Stimulated activated CD8-positive, alpha-beta memory T cell treated with anti-CD3 and anti-CD28 coated beads, Interleukin-15, amount 100 ng/mL, for 1 hour (primary cell): Measurements from ENCODE around the gene ZMIZ1.

Source experiments
- DNase-seq: peaks from one replicate; pipeline ENCODE4 v3.0.0-alpha.2; 2020; ENCODE audit warnings: low read depth

ZMIZ1 gene

GRCh38 chr10:79235765-79236432 is 167.1 kb downstream of the ZMIZ1 start:
- no peak for DNase-seq

DNA sequence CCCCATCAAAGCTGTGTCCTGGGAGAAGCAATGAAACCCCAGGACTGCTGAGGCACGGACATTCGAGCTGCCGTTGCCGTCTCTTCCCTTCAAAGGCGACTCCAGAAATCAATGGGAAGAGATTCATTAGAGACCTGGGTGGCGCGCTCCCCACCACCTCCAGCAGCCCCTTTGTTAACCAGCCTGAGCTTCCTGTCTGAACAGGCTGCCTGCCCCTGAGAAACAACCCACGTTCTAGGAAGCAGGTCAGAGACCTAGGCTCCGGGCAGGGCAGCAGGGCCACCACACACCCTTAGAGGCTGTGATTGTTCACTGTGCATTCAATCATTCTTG is 167.6 kb downstream of the ZMIZ1 start:
- DNase-seq: no peak

- no peak for DNase-seq
Measured at GRCh38 chr10:79237454-79238157, 168.8 kb downstream of the ZMIZ1 start.

GRCh38 chr10:79238158-79238520 is 169.4 kb downstream of the ZMIZ1 start:
- no peak for DNase-seq

DNA sequence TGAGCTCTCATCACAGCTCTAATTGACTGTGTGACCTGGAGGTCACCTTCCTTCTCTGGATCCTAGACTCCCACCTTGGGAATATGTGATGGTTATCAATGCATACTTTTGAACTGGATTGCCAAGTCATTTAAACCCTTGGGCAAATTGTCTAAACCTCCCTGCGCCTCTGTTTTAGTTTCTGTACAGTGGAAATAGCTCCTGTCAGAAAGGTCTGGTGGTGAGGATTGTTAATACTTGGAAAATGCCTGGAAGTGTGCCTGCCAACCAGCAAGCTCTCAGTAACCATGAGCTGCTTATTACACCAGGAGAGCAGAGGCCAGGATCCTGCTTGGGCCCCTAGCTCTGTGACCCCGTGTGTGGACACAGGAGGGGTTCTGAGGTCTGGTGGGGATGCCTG is 169.8 kb downstream of the ZMIZ1 start:
- DNase-seq: no peak

- DNase-seq: no peak
Measured at GRCh38 chr10:79239275-79239779, 170.6 kb downstream of the ZMIZ1 start.

GRCh38 chr10:79239924-79240581 is 171.3 kb downstream of the ZMIZ1 start:
- DNase-seq: no peak

DNA sequence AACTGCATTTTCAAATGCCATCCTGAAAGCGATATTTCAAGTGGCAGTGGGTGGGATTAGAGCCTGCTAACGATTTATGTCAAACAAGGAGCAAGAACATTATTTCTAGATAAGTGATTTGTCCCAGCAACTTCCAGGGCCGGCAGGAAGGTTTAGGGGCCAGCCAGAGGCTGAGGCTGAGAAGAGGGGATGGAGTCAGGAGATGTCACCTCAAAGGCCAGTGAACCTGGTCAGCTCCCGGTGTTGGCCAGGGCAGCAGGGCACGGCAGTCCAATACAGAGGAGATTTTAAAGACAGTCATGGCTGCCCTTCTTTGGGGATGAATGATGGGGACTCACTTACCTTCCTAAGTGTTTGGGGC is 172.8 kb downstream of the ZMIZ1 start:
- no peak for DNase-seq

GRCh38 chr10:79241990-79242619 is 173.3 kb downstream of the ZMIZ1 start:
- DNase-seq: no peak

GRCh38 chr10:79242620-79243152 is 173.9 kb downstream of the ZMIZ1 start:
- no peak for DNase-seq

DNA sequence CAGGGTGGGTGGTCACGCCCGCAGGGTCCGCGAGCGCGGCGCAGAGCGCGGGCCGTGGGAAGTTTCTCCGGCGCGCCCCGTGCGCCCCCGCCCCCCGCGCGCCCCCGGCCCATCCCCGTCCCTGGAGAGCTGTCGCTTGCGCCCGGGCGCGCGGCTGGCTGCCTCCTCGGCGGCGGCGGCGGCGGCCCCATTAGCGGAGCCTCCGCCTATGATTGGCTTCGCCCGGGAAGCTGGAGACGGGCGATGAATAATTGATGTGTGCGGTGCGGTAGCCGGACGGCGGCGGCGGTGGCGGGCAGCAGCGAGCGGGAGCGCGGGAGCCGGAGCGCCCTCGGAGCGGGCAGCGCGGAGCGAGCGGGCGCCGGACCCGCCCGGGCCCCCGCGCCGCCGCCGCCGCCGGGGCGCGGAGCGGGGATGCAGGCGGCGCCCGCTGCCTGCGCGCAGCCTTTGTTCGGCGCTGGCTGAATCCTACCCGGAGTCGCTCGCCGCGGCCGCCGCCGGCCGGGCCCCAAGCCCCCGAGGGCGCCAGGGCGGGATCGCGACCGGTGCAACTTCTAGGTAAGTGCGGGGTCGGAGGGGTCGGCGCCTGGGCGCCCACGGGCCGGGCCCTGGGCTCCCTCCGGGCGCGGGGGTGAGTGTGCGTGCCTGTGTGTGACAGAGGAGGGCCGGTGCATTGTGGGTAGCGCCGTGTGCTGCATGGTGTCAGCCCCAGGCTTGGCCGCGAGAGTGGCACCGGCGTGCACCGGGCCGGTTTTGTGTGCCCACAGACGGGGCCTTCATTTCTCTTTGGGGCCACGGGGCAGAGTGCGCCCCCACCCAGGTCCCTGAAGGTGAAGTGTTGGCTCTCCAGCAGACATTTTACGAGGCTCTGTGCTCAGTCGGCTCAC is 174.7 kb downstream of the ZMIZ1 start:
- no peak for DNase-seq

- DNase-seq: no peak
Measured at GRCh38 chr10:79244068-79244442, 175.3 kb downstream of the ZMIZ1 start.

DNA sequence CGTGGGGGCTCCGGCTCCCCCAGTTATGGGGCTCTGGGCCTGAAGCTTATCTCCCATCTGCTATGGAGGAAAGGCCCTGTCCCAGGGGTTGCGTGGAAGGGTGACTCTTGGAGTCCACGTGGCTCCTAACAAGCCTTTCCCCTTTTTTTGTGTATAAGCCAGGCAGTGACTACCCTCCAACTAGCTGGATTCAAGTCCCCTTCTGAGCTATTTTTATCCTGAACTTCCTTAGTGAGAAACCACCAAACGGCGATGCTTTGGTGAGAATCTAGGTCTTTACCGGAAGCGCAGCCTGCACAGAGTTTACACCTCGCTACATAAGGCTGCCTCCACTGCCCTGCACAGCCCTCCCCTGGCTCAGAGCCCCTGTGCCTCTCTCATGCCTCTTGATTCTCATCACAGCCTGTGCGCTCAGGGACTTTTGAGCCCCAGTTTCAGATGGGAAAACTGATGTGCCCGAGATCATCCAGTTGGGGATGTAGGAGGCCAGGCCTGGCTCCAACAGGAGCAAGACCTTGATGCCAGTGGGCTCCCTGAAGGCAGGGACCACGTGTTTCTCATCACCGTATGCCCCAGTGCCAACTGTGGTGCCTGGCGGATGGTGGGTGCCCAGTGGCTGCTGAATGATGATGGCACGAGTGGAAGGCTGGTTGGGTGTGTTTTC is 176.2 kb downstream of the ZMIZ1 start:
- DNase-seq: no peak

GRCh38 chr10:79245539-79246208 is 176.9 kb downstream of the ZMIZ1 start:
- DNase-seq: no peak

DNA sequence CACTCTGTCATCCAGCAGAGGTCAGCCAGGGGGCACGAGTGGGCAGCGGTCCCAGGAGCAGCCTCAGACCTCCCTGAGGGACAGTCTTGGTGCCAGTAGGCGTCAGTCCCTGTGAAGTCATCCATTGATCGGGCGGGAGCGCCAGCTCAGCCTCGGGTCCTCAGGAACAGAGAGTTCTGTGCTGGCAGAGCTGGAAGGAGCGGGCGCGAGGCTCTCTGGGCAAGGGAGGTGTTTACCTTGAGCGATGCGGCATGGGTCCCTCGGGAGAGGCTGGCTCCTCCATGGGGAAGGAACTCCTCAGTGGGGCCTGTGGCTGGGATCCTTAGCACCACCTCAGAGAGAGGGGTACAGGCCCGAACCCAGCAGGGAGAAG is 177.4 kb downstream of the ZMIZ1 start:
- DNase-seq: no peak

GRCh38 chr10:79246606-79247275 is 178.0 kb downstream of the ZMIZ1 start:
- no peak for DNase-seq

DNA sequence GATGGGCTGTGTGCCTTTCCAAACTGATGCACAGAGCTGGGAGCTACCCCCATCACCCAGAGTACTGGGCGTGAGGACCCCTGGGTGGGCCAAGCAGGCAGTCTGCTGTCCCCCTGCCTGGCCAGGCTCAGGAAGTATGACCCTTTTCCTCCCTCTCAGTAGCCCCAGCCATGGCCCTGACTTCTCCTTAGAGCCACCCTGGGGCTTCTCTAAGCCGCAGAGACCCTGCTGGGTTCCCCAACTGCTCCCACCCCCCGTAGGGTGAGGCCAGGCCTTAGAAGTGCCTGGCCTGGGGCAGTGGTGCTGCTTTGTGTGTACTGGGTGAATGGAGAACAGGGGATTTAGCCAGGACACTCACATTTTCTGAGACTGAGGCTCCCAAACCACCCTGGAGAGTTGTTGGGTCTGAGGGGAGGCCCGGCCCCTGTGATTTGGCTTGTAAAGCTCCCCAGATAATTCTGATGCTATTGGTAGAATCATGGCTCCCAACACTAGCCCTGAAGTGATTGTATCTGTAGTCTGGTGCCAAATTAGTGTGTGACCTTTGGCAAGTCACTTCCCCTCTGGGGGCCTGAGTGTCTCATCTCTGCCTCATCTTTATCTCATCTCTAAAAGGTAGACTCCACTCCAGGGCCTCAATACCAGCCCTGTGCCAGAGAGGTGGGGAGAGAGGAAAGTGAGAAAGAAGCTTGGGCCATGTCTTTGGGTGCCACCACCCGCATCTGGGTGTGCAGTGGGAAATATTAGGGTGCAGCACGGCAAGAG is 178.8 kb downstream of the ZMIZ1 start:
- DNase-seq: no peak

DNA sequence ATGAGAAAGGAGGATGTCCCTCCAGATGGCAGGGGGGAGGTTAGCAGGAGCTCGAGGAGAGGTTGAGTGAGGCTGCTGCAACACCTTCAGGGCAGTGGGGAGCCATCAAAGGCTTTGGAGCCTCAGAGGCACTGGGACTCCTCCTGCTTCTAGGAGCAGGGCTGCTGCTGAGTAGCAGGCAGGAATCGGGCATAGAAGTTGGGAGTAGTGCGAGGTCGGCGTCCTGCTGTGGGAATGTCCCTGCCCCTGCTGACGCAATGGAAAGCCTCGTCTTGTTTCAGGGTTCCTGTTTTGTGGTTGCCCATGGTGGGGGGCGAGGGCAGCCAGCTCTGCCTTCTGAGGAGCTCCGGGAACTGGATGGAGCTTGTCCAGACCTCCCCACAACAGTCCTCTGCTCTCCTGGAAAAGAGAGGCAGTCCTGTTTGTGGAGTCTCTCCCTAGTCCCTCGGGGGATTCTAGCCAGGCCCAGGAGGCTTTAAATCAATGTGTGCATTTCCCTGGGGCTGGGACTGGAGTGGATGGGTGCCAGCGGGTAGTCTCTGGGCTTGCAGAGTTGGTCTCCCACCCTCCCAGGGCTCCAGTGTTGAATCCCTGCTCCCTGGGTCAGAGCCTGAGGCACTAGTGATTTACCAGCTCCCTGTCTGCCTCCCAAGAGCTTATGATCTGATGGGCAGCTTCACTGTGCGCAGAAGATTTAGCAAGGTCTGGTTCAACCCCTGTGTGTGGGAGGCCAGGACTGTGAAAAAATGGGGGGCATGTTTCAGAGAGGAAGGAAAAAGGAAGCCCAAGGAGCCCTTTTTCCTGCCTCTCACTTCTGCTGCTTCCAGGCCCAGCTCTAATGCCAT is 179.8 kb downstream of the ZMIZ1 start:
- no peak for DNase-seq
